GM12878 (cell line): ENCODE results near the gene WNK2. TPM values are rescaled to one million over a fixed set of nuclear protein-coding genes. Genes with fewer than 3 reads are reported as not detected.

Experiments used
- ATAC-seq: fragments of 200-7000 bp; cut with Tn5 transposase; 3 replicates; pipeline ENCODE4 v1.9.1; 2020; ENCODE audit warnings: mild to moderate bottlenecking, moderate library complexity
- BruUV-seq: library from RNA; stranded (reverse); fragments of 400-500 nt; replicated peaks from 2 replicates; lab custom pipeline; 2021; lab: Mats Ljungman, UMichigan
- CTCF ChIA-PET: fragments of 300-600 bp; sonication (Branson Sonifier 250); formaldehyde crosslinking; extraction: SDS; loops from one replicate; lab custom pipeline; 2021; ENCODE audit warnings: inconsistent platforms; lab: Yijun Ruan, JAX
- POLR2A ChIA-PET: fragments of 350-600 bp; formaldehyde crosslinking; extraction: SDS; loops from one replicate; lab custom pipeline; 2021; ENCODE audit warnings: inconsistent platforms; lab: Charles Lee
- RAD21 ChIA-PET: fragments of 300-600 bp; sonication (Branson Sonifier 250); formaldehyde crosslinking; loops from one replicate; lab custom pipeline; 2023; ENCODE audit warnings: antibody characterized with exemption; ENCODE audit not compliant: unreplicated experiment; lab: Charles Lee
- SMC1A ChIA-PET: fragments of 300-600 bp; sonication (Branson Sonifier 250); formaldehyde crosslinking; loops from one replicate; lab custom pipeline; 2023; ENCODE audit not compliant: unreplicated experiment, uncharacterized antibody; lab: Charles Lee
- DNase-seq: peaks from one replicate; pipeline ENCODE4 v3.0.0-alpha.2; 2011; ENCODE audit warnings: low read depth, low spot score
- FAIRE-seq: peaks from 3 replicates; lab custom pipeline; 2011; peaks lifted over from hg19 to GRCh38; lab: Jason Lieb, UNC
- H2AFZ ChIP-seq: 2 replicates; pipeline ENCODE4 v1.6.0; 2011; ENCODE audit warnings: low read depth, low read length, control low read depth; ENCODE audit not compliant: control insufficient read depth
- H3K27ac ChIP-seq: 2 replicates; pipeline ENCODE4 v1.5.1; 2011; ENCODE audit warnings: control low read depth; ENCODE audit not compliant: control insufficient read depth, insufficient read depth
- H3K27me3 ChIP-seq, 2 experiments: replicated peaks in 1 of 2; 2 replicates each; pipeline versions ENCODE4 v1.6.0 to v1.6.1; 2011; ENCODE audit warnings: low read length in 1 of 2; ENCODE audit not compliant: control insufficient read depth in 2 of 2, insufficient read depth in 2 of 2
- H3K36me3 ChIP-seq, 2 experiments: 2 replicates each; pipeline ENCODE4 v1.5.1; 2011; ENCODE audit warnings: low read length in 1 of 2; ENCODE audit not compliant: control insufficient read depth in 2 of 2, insufficient read depth in 2 of 2
- H3K4me1 ChIP-seq: 2 replicates; pipeline ENCODE4 v1.6.1; 2011; ENCODE audit warnings: mild to moderate bottlenecking, low read length, moderate library complexity, mixed read lengths; ENCODE audit not compliant: control insufficient read depth, insufficient read depth
- H3K4me2 ChIP-seq: 2 replicates; pipeline ENCODE4 v1.6.0; 2011; ENCODE audit warnings: control low read depth; ENCODE audit not compliant: control insufficient read depth, insufficient read depth
- H3K4me3 ChIP-seq: fragments of 200-600 bp; sonication (generic); 2 replicates; pipeline ENCODE4 v1.5.1; 2016
- H3K79me2 ChIP-seq: 2 replicates; pipeline ENCODE4 v1.6.0; 2011; ENCODE audit warnings: low read length; ENCODE audit not compliant: control insufficient read depth, insufficient read depth
- H3K9ac ChIP-seq: 2 replicates; pipeline ENCODE4 v1.8.0; 2011; ENCODE audit warnings: low read length, control low read depth, mixed read lengths; ENCODE audit not compliant: control insufficient read depth, insufficient read depth
- H3K9me3 ChIP-seq: replicated peaks from 3 replicates; pipeline ENCODE4 v1.5.1; 2011; ENCODE audit warnings: mild to moderate bottlenecking, low read length; ENCODE audit not compliant: control insufficient read depth, insufficient read depth
- H4K20me1 ChIP-seq: 2 replicates; pipeline ENCODE4 v1.6.0; 2011; ENCODE audit not compliant: control insufficient read depth, insufficient read depth
- FOXK2 ChIP-seq: fragments of 450-650 bp; IDR thresholded peaks from 2 replicates; pipeline ENCODE4 v1.6.1; 2017; ENCODE audit warnings: mild to moderate bottlenecking, moderate library complexity
- JUNB ChIP-seq: IDR thresholded peaks from 2 replicates; pipeline ENCODE4 v1.6.1; 2016; ENCODE audit warnings: antibody characterized with exemption, mild to moderate bottlenecking
- JUND ChIP-seq: IDR thresholded peaks from 2 replicates; pipeline ENCODE4 v1.6.1; 2012; ENCODE audit warnings: low read depth, mild to moderate bottlenecking, low read length, improper control_type of control experiment, moderate library complexity
- MYB ChIP-seq: fragments of 150-350 bp; IDR thresholded peaks from 2 replicates; pipeline ENCODE4 v1.6.1; 2014; ENCODE audit warnings: mild to moderate bottlenecking, low read depth, low read length, borderline replicate concordance
- SMC3 ChIP-seq: IDR thresholded peaks from 2 replicates; pipeline ENCODE4 v1.6.1; 2011; ENCODE audit warnings: low read length, improper control_type of control experiment, borderline replicate concordance
- ZBED1 ChIP-seq: IDR thresholded peaks from 2 replicates; pipeline ENCODE4 v1.6.1; 2016; ENCODE audit warnings: borderline replicate concordance
- ZNF24 ChIP-seq: fragments of 450-650 bp; IDR thresholded peaks from 2 replicates; pipeline ENCODE4 v1.6.1; 2017; ENCODE audit warnings: antibody characterized with exemption, mild to moderate bottlenecking
- ZNF274 ChIP-seq: IDR thresholded peaks from one replicate; pipeline ENCODE4 v1.8.0; 2011; ENCODE audit not compliant: insufficient read length, insufficient read depth
- ZZZ3 ChIP-seq: IDR thresholded peaks from 2 replicates; pipeline ENCODE4 v1.6.1; 2011; ENCODE audit warnings: low read depth; ENCODE audit not compliant: control insufficient read depth, insufficient read length
- WGBS: methylation state at CpG from one replicate; pipeline ENCODE4 v1.1.6; 2016; ENCODE audit warnings: low lambda C conversion rate; ENCODE audit not compliant: insufficient replicate concordance, insufficient coverage; ENCODE audit errors: missing lambda C conversion rate; 5-methylcytosine and 5-hydroxymethylcytosine counted together
- in situ Hi-C: fragments of 300-500 bp; cut with MboI; formaldehyde crosslinking; loops from 9 replicates; pipeline ENCODE4 v1.14.3; 2018; ENCODE audit warnings: mixed read lengths
- intact Hi-C: fragments of 100-400 bp; cut with micrococcal nuclease; formaldehyde crosslinking; loops from one replicate; pipeline ENCODE4 v1.14.2; 2022; ENCODE audit not compliant: unreplicated experiment
- polyA plus RNA-seq, 11 experiments: library from polyadenylated mRNA; depleted of rRNA in 4 of 11; unstranded in 6 of 11; stranded (reverse) in 5 of 11; fragments of >200 nt; fragmentation: Nextera tagmentation in 4 of 11; fragmentation: Illumina TruSeq in 1 of 11; extraction: Ambion mirVana in 4 of 11; extraction: Trizol in 1 of 11; gene quantifications; 1 replicate in 1 of 11; 2 replicates in 10 of 11; pipeline versions ENCODE4 v1.2.1 to v1.2.3, GENCODE V29; 2011 to 2016; ENCODE audit warnings: inconsistent platforms in 2 of 11, missing spikeins in 2 of 11, low read depth in 1 of 11
- total RNA-seq, 4 experiments: library from RNA; depleted of rRNA in 3 of 4; stranded (reverse); fragments of >200 nt in 3 of 4; fragmentation: Illumina TruSeq in 1 of 4; extraction: Trizol in 1 of 4; gene quantifications; 2 replicates each; pipeline versions ENCODE4 v1.2.1 to v1.2.3, GENCODE V29; 2013 to 2021

WNK2 gene
- total and polyA plus RNA-seq, 10 of the 15 experiments (the other 5 are each of a cell fraction or from before 2014, with no cell fraction given), result 0.15 TPM; not detected in 9

DNA sequence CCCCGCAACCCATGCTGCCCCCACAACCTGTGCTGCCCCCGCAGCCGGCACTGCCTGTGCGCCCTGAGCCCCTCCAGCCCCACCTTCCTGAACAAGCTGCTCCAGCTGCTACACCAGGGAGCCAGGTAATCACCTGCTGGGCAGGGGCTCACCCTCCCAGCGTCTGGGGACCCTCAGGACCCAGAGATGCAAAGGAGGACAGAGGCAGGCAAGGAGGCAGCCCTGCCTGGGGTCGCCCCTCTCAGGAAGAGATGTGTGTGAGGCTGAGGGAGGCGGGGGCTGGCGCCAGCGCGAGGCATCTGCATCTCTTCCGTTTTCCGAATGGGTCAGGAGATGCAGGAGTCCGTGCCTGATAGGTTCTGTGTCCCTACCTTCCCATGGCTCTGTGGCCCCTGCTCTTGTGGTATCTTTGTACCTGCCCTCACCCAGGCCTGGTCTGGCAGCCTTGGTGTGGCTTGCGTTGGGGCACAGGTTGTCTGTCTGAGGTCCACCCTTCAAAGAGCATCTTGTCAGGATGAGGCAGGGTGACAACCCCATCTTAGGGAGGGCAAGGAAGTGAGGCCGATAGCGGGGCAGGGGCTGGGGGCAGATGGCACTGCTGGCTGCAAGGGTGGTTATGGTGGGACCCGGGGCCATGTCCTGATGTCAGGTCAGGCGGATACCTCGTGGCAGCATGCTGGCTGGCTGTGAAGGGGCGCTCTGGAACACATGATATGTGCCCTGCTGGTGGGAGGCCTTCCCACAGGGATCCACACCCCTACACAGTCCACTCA is 75.7 kb downstream of the WNK2 start (continued):
- no peak for TF ChIP-seq ZNF24
- no peak for TF ChIP-seq JUNB
- TF ChIP-seq, all 136 proteins: peak for 0

DNA sequence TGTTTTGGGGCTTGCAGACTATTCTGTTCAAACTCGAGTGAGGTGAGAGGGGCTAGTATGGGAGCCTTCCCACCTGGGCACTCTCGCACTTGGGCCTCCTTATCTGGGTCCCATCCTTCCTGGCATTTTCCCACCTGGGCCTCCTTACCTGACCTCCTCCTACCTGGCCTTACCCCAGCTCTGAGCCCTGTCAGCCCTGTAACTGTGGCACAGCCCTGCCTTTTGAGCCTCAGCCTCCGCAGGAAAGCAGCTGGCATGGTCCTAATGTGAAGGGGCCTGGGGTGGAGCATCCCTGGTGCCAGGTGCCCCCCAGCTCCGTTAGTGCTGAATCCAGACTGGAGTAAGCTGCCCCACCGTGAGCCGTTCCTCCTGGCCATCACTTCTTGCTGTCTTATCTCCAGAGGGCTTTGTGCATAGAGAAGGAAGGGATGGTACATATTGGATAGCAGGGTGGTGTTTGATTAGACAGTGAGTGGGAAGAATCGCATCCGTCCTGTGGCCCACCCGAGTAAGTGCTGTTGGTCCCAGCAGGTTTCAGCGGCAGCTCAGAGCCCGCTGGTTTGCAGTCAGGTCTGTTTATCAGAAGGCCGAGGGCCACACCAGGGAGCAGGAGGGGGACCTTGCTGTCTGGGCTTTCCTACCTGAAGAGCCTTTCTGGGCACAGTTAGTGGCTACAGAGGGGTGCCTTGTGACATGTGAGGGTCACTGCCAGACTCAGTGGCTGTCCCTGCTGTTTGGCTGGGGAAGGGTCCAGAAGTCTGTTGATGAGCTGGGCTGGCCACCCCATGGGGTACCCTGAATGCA is 76.5 kb downstream of the WNK2 start:
- no peaks in the 10 kb centered on the region for H3K4me1 ChIP-seq
- no TSS peak for BruUV-seq
- no peak overlapping the region for H3K9ac ChIP-seq
- ChIA-PET CTCF (no interaction called here), SMC1A (no interaction called here), POLR2A (no interaction called here), RAD21 (no interaction called here)
- no peak for DNase-seq
- no peak overlapping the region for H3K4me3 ChIP-seq
- H4K20me1 ChIP-seq, result no peaks in the 10 kb centered on the region
- no peak for ATAC-seq
- no peak overlapping the region for H3K4me2 ChIP-seq
- no peak overlapping the region for H3K27ac ChIP-seq
- WGBS, result 36% methylated on average over 11 of the region's 12 CpGs
- no peaks in the 10 kb centered on the region for H3K9me3 ChIP-seq
- in situ Hi-C loops, result no loop called here
- no peaks in the 10 kb centered on the region for H3K36me3 ChIP-seq
- FAIRE-seq, result no peak
- no peak overlapping the region for H2AFZ ChIP-seq
- no peak for TF ChIP-seq ZZZ3
- no peak for TF ChIP-seq ZBED1
- no peak for TF ChIP-seq FOXK2
- TF ChIP-seq JUND, result no peak
- TF ChIP-seq MYB, result no peak
- TF ChIP-seq SMC3, result no peak
- no peak for TF ChIP-seq ZNF274
- TF ChIP-seq, all 136 proteins: peak for 0
- no peaks in the 10 kb centered on the region for H3K79me2 ChIP-seq
- intact Hi-C loops, result no loop called here
- H3K27me3 ChIP-seq, result no peaks in the 10 kb centered on the region
